ENCODE measurements around the gene UGDH. TPM values are rescaled to one million over a fixed set of nuclear protein-coding genes. Genes with fewer than 3 reads are reported as not detected.

Gene UGDH
- polyA plus RNA-seq, 1 donor (not counting 4 experiments of a cell fraction or from before 2014, with no cell fraction given): 39.4 TPM

GRCh38 chr4:39486221-39486804, 40.9 kb downstream of the UGDH start:
- Histone ChIP-seq H3K36me3 (ENCODE audit: control insufficient read depth in 2 of 2, extremely low read depth in 1 of 2, insufficient read depth in 2 of 2, low read length in 2 of 2) (no peaks in the 10 kb centered on the region), H3K27me3 (ENCODE audit: control insufficient read depth, extremely low read depth, insufficient read depth, low read length) (no peaks in the 10 kb centered on the region), H2AFZ (ENCODE audit: control insufficient read depth, low read length) (no peak overlapping the region), H3K79me2 (ENCODE audit: control insufficient read depth, insufficient read depth, low read length) (no peaks in the 10 kb centered on the region), H3K4me1 (ENCODE audit: control insufficient read depth, extremely low read depth, insufficient read depth, low read length) (no peaks in the 10 kb centered on the region), H4K20me1 (ENCODE audit: control insufficient read depth, extremely low read depth, insufficient read depth, low read length) (no peaks in the 10 kb centered on the region), H3K4me3 (ENCODE audit: control insufficient read depth in 2 of 3, extremely low read depth in 1 of 3, insufficient read depth in 2 of 3, low read depth in 1 of 3, low read length in 3 of 3) (no peak overlapping the region), H3K27ac (ENCODE audit: control insufficient read depth, insufficient read depth, low read length) (no peak overlapping the region), H3K9ac (ENCODE audit: control insufficient read depth, extremely low read depth, insufficient read depth, low read length) (no peak overlapping the region), H3K9me1 (ENCODE audit: control insufficient read depth, extremely low read depth, insufficient read depth, low read length) (no peaks in the 10 kb centered on the region), H3K4me2 (ENCODE audit: control insufficient read depth, extremely low read depth, insufficient read depth, low read depth, low read length) (no peak overlapping the region), H3K9me3 (ENCODE audit: control insufficient read depth, low read depth, low read length) (no peaks in the 10 kb centered on the region)
- DNase-seq (ENCODE audit: low read depth, low spot score) (no peak), FAIRE-seq (no peak)
- no peak for TF ChIP-seq EZH2 (IDR thresholded peaks at IDR 0.05; ENCODE audit: low read length)
- TF ChIP-seq, protein P1, sequence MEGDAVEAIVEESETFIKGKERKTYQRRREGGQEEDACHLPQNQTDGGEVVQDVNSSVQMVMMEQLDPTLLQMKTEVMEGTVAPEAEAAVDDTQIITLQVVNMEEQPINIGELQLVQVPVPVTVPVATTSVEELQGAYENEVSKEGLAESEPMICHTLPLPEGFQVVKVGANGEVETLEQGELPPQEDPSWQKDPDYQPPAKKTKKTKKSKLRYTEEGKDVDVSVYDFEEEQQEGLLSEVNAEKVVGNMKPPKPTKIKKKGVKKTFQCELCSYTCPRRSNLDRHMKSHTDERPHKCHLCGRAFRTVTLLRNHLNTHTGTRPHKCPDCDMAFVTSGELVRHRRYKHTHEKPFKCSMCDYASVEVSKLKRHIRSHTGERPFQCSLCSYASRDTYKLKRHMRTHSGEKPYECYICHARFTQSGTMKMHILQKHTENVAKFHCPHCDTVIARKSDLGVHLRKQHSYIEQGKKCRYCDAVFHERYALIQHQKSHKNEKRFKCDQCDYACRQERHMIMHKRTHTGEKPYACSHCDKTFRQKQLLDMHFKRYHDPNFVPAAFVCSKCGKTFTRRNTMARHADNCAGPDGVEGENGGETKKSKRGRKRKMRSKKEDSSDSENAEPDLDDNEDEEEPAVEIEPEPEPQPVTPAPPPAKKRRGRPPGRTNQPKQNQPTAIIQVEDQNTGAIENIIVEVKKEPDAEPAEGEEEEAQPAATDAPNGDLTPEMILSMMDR (optimal IDR thresholded peaks at IDR 0.05 in 1 of 3, IDR thresholded peaks at IDR 0.05 in 1 of 3, conservative IDR thresholded peaks at IDR 0.05 in 1 of 3; ENCODE audit: extremely low read depth in 1 of 3, insufficient read depth in 2 of 3, low read length in 3 of 3): no peak
- dilution Hi-C loops (cut with MboI; ENCODE audit: extremely low pct_ligation_motif_present, low sequenced_read_pairs): no loop called here

DNA sequence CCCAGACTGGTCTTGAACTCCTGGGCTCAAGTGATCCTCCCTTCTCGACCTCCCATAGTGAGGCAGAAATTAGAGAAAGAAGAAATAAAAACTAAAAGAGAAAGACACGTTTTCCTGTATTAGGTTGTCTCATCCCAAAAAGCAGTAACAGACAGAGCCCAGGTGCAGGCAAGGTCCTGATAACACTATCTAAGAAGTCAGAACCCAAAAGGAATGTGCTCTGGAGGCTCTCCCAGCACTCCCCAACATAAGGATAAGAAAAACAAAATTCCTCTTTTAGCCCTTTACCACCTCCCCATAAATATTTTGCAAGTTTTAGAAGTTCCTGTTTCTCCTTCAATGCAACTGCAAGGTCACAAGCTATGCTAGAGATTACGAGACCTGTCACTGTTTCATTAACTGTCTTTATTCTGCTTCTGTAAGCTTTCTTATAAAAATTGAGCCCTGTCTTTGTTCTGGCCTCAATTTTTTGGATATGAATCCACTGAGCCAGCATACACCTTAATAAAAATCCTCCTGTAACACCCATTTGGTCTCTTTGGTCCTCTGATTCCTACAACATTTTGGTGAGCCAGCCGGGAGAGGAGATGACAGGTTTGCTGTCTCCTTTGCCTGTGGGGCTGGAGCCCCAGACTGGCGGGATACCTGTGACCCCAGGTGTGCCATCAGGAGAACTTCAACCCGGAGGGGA, 42.5 kb downstream of the UGDH start:
- H3K4me3 ChIP-seq (ENCODE audit: control insufficient read depth in 2 of 3, extremely low read depth in 1 of 3, insufficient read depth in 2 of 3, low read depth in 1 of 3, low read length in 3 of 3): no peak overlapping the region
- no peak for DNase-seq (ENCODE audit: low read depth, low spot score)
- H3K9ac ChIP-seq (ENCODE audit: control insufficient read depth, extremely low read depth, insufficient read depth, low read length): no peak overlapping the region
- no peaks in the 10 kb centered on the region for H3K9me3 ChIP-seq (ENCODE audit: control insufficient read depth, low read depth, low read length)
- H3K36me3 ChIP-seq (ENCODE audit: control insufficient read depth in 2 of 2, extremely low read depth in 1 of 2, insufficient read depth in 2 of 2, low read length in 2 of 2): no peaks in the 10 kb centered on the region
- no peak overlapping the region for H3K4me2 ChIP-seq (ENCODE audit: control insufficient read depth, extremely low read depth, insufficient read depth, low read depth, low read length)
- no peak for FAIRE-seq
- no peaks in the 10 kb centered on the region for H3K9me1 ChIP-seq (ENCODE audit: control insufficient read depth, extremely low read depth, insufficient read depth, low read length)
- no peaks in the 10 kb centered on the region for H3K27me3 ChIP-seq (ENCODE audit: control insufficient read depth, extremely low read depth, insufficient read depth, low read length)
- H3K27ac ChIP-seq (ENCODE audit: control insufficient read depth, insufficient read depth, low read length): no peak overlapping the region
- H3K4me1 ChIP-seq (ENCODE audit: control insufficient read depth, extremely low read depth, insufficient read depth, low read length): no peaks in the 10 kb centered on the region
- dilution Hi-C loops (cut with MboI; ENCODE audit: extremely low pct_ligation_motif_present, low sequenced_read_pairs): no loop called here
- H2AFZ ChIP-seq (ENCODE audit: control insufficient read depth, low read length): no peak overlapping the region
- H4K20me1 ChIP-seq (ENCODE audit: control insufficient read depth, extremely low read depth, insufficient read depth, low read length): no peaks in the 10 kb centered on the region
- TF ChIP-seq EZH2 (IDR thresholded peaks at IDR 0.05; ENCODE audit: low read length): no peak
- TF ChIP-seq, protein P1 (optimal IDR thresholded peaks at IDR 0.05 in 1 of 3, IDR thresholded peaks at IDR 0.05 in 1 of 3, conservative IDR thresholded peaks at IDR 0.05 in 1 of 3; ENCODE audit: extremely low read depth in 1 of 3, insufficient read depth in 2 of 3, low read length in 3 of 3): no peak
- no peaks in the 10 kb centered on the region for H3K79me2 ChIP-seq (ENCODE audit: control insufficient read depth, insufficient read depth, low read length)
